Activated CD8-positive, alpha-beta T cell treated with anti-CD3 and anti-CD28 coated beads for 36 hours (primary cell): ENCODE data around the gene PRODH. TPM values are rescaled to one million over a fixed set of nuclear protein-coding genes. Genes with fewer than 3 reads are reported as not detected.
"Not testable (repeated sequence)": the region's sequence is repeated elsewhere in the genome, so short reads cannot be mapped to it uniquely, and the experiment has no call there.

ENCODE experiments used
- ATAC-seq: fragments of 200-7000 bp; cut with Tn5 transposase; one replicate; pipeline ENCODE4 v1.10.0; 2021; ENCODE audit warnings: mild to moderate bottlenecking, moderate library complexity
- CTCF ChIA-PET: fragments of 350-600 bp; sonication (Branson Sonifier 250); formaldehyde crosslinking; loops from one replicate; lab custom pipeline; 2021; ENCODE audit warnings: antibody characterized with exemption; lab: Charles Lee
- POLR2A ChIA-PET: fragments of 350-600 bp; sonication (Branson Sonifier 250); formaldehyde crosslinking; loops from one replicate; lab custom pipeline; 2021; ENCODE audit warnings: antibody characterized with exemption; lab: Charles Lee
- DNase-seq: peaks from one replicate; pipeline ENCODE4 v3.0.0-alpha.2; 2020
- H3K27ac Mint-ChIP-seq: one replicate; pipeline ENCODE4 v1.8.0; 2021; ENCODE audit warnings: mild to moderate bottlenecking, mixed read lengths
- H3K27me3 Mint-ChIP-seq: one replicate; pipeline ENCODE4 v1.8.0; 2021; ENCODE audit warnings: mixed read lengths
- H3K36me3 Mint-ChIP-seq: one replicate; pipeline ENCODE4 v1.8.0; 2021; ENCODE audit warnings: low read depth, mixed read lengths
- H3K4me1 Mint-ChIP-seq: one replicate; pipeline ENCODE4 v1.8.0; 2021; ENCODE audit warnings: low read depth, mixed read lengths
- H3K4me3 Mint-ChIP-seq: one replicate; pipeline ENCODE4 v1.8.0; 2021; ENCODE audit warnings: mild to moderate bottlenecking, moderate library complexity, mixed read lengths
- H3K9me3 Mint-ChIP-seq: one replicate; pipeline ENCODE4 v1.8.0; 2021; ENCODE audit warnings: mixed read lengths
- intact Hi-C: fragments of 100-400 bp; cut with micrococcal nuclease; formaldehyde crosslinking; loops from one replicate; pipeline ENCODE4 v1.10.0; 2022
- total RNA-seq, 2 experiments: library from RNA; stranded (reverse); gene quantifications; one replicate each; pipeline ENCODE4 v1.2.3, GENCODE V29; 2021
- TF ChIP-seq, protein P1 (sequence below): fragments of 200-600 bp; IDR thresholded peaks from one replicate; pipeline ENCODE4 v1.8.0; 2022; ENCODE audit warnings: antibody characterized with exemption, mild to moderate bottlenecking

Gene PRODH
- total RNA-seq, 2 experiments from 2014 or later = not detected

DNA sequence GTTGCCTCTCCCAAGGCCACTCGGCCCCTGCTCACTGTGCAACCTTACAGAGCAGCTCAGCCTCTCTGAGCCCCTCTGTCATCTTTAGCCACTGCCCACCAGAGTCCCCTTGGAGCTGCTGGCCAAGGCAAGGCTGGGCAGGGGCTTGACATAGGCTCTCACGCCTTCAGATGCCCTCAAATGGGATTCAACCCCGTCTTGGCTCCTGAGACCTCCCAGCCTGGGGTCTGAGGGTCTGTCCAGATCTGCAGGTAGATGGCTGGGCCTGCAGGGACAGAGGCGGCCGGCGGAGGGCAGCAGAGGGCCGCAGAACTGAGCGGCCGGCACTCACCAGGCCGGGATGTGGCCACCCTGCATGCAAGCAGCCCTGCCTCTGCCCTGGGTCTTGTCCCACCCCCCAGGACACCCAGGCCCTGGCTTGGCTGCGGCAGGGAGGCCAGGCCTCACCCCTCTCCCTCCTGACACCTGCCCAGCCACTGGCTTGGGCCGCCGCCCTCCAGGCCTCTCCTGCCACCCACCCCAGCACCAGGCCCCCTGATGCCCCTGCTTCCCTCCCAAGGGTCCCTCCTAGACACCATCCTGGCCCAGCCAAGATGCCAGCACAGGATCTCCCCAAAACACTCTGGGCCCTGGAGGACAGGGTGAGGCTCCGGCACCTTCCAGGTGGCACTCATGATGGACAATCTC, 18.4 kb upstream of the PRODH start:
- H3K4me3 Mint-ChIP-seq, H3K4me1 Mint-ChIP-seq, intact Hi-C loops, H3K27ac Mint-ChIP-seq, H3K27me3 Mint-ChIP-seq, H3K9me3 Mint-ChIP-seq, H3K36me3 Mint-ChIP-seq: not testable (repeated sequence)
- TF ChIP-seq, protein P1, sequence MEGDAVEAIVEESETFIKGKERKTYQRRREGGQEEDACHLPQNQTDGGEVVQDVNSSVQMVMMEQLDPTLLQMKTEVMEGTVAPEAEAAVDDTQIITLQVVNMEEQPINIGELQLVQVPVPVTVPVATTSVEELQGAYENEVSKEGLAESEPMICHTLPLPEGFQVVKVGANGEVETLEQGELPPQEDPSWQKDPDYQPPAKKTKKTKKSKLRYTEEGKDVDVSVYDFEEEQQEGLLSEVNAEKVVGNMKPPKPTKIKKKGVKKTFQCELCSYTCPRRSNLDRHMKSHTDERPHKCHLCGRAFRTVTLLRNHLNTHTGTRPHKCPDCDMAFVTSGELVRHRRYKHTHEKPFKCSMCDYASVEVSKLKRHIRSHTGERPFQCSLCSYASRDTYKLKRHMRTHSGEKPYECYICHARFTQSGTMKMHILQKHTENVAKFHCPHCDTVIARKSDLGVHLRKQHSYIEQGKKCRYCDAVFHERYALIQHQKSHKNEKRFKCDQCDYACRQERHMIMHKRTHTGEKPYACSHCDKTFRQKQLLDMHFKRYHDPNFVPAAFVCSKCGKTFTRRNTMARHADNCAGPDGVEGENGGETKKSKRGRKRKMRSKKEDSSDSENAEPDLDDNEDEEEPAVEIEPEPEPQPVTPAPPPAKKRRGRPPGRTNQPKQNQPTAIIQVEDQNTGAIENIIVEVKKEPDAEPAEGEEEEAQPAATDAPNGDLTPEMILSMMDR = peak; percentile 57
- CTCF ChIA-PET = interaction anchor here (1.1 kb wide), 1 partner anchor 675 kb away, joined by 3 read pairs; no protein-coding TSS in a partner anchor
- POLR2A ChIA-PET = interaction anchor here (0.6 kb wide), 1 partner anchor 523 kb away, joined by 4 read pairs; no protein-coding TSS in a partner anchor
- DNase-seq = peak; percentile 75
- peak; percentile 87 for ATAC-seq

DNA sequence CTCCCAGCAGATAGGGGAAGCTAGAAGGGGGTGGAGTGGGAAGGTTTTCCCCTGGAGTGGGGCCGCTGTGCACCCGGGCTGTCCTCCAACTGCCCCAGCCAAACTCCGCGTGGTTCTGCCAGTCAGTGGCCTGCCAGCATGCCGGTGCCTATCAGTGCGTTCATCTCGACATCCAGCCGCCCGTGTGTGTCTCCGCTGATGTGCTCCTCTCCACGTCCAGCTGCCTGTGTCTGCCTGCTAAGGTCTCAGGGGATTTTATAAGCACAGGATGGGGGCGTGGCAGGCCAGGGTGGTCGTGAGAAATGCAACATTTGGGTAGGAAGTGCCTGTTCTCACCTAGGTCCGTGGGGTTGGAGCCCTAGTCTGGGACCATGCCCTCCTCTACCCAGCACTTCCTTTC, 17.0 kb upstream of the PRODH start:
- H3K4me1 Mint-ChIP-seq, DNase-seq, ATAC-seq, H3K27ac Mint-ChIP-seq, CTCF ChIA-PET, H3K36me3 Mint-ChIP-seq, H3K4me3 Mint-ChIP-seq, H3K9me3 Mint-ChIP-seq, intact Hi-C loops, H3K27me3 Mint-ChIP-seq, POLR2A ChIA-PET: not testable (repeated sequence)

DNA sequence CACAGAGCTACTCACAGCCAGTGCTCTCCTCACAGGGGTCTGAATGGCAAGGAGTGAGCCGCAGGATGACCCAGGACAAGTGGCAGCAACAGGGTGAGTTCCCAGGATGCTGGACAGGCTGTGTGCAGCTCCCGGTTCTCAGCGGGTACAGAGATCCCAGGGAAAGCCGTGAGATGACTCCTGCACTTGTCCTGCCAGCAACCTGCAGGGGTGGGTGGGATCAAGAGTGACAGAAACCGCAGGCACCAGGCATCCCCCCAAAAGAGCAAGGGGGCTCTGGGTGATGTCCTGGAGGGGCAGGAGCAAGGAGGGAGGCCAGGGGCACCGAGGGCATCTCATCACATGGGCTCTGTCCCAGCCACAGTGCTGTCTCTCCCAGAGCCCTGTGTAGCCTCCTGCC, 15.9 kb upstream of the PRODH start:
- no peak overlapping the region for H3K4me3 Mint-ChIP-seq
- H3K36me3 Mint-ChIP-seq = no peaks in the 10 kb centered on the region
- ATAC-seq (no peak), DNase-seq (no peak)
- peaks cover 10% of the 10 kb centered on the region for H3K27me3 Mint-ChIP-seq
- POLR2A ChIA-PET = no interaction called here
- CTCF ChIA-PET = no interaction called here
- no peak overlapping the region for H3K27ac Mint-ChIP-seq
- TF ChIP-seq, protein P1 = no peak
- H3K4me1 Mint-ChIP-seq = no peaks in the 10 kb centered on the region
- H3K9me3 Mint-ChIP-seq = no peaks in the 10 kb centered on the region
- intact Hi-C loops = no loop called here

DNA sequence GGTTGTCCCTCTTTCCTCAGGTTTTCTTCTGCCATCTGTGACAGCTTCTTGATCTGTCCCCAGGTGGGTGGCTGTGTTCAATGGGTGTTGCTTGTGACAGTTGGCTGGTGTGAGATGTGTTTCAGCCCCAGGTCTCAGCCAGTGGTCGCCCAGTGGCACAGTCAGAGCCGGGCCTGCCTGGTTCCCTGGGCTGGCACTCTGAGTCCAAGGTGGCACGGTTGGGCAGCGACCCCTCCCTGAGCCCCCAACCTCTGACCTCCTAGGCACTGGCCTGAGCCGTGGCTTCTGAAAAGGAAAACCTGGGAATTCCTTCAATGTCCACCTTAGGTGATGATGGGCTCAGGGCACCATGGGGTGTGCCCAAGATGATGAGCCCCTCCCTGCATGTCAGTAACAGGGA, 14.0 kb upstream of the PRODH start:
- POLR2A ChIA-PET = no interaction called here
- ATAC-seq (no peak), DNase-seq (no peak)
- Mint-ChIP-seq H3K9me3 (no peaks in the 10 kb centered on the region), H3K36me3 (no peaks in the 10 kb centered on the region), H3K27me3 (peaks cover 10% of the 10 kb centered on the region), H3K4me3 (no peak overlapping the region), H3K4me1 (no peaks in the 10 kb centered on the region), H3K27ac (no peak overlapping the region)
- intact Hi-C loops = no loop called here
- TF ChIP-seq, protein P1 = no peak
- CTCF ChIA-PET = no interaction called here

DNA sequence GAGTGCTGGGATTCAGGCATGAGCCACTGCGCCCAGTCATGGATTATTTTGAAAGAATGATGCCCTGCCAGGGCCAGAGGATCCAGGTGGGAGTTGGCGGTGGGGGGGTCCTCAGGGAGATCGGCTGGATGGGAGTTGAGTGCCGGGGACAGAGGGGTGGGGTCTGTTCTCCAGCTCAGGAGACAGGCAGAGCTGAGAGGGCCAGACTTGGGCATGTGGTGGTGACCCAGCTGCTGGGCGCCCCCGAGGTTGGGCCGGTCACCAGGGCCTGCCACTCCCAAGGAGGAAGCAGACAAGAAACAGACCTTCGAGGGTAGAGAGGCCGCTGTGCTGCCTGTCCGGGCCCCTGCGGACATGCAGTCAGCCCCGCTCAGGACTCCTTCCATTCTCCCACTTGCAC, 11.8 kb upstream of the PRODH start:
- POLR2A ChIA-PET = interaction anchor here (0.8 kb wide), 1 partner anchor 148 kb away, joined by 3 read pairs; no protein-coding TSS in a partner anchor
- CTCF ChIA-PET = no interaction called here
- Mint-ChIP-seq H3K27me3 (peaks cover 10% of the 10 kb centered on the region), H3K9me3 (no peaks in the 10 kb centered on the region), H3K4me3 (no peak overlapping the region), H3K36me3 (no peaks in the 10 kb centered on the region), H3K27ac (no peak overlapping the region), H3K4me1 (no peaks in the 10 kb centered on the region)
- intact Hi-C loops = no loop called here
- no peak for ATAC-seq
- TF ChIP-seq, protein P1 = no peak
- no peak for DNase-seq

GRCh38 chr22:18947105-18947504, 11.0 kb upstream of the PRODH start:
- H3K4me1 Mint-ChIP-seq, ATAC-seq, DNase-seq, H3K27ac Mint-ChIP-seq, H3K9me3 Mint-ChIP-seq, H3K4me3 Mint-ChIP-seq, POLR2A ChIA-PET, H3K27me3 Mint-ChIP-seq, H3K36me3 Mint-ChIP-seq, CTCF ChIA-PET, intact Hi-C loops: not testable (repeated sequence)

- H3K27me3 Mint-ChIP-seq, H3K4me1 Mint-ChIP-seq, intact Hi-C loops, H3K4me3 Mint-ChIP-seq, ATAC-seq, H3K27ac Mint-ChIP-seq, H3K36me3 Mint-ChIP-seq, POLR2A ChIA-PET, CTCF ChIA-PET, DNase-seq, H3K9me3 Mint-ChIP-seq: not testable (repeated sequence)
Measured at GRCh38 chr22:18938691-18939090, 2.6 kb upstream of the PRODH start.

- H3K27ac Mint-ChIP-seq, intact Hi-C loops, CTCF ChIA-PET, H3K9me3 Mint-ChIP-seq, DNase-seq, H3K36me3 Mint-ChIP-seq, H3K27me3 Mint-ChIP-seq, POLR2A ChIA-PET, H3K4me3 Mint-ChIP-seq, ATAC-seq, H3K4me1 Mint-ChIP-seq: not testable (repeated sequence)
Measured at GRCh38 chr22:18934688-18935087, 1.4 kb downstream of the PRODH start.
